Measurements from ENCODE around the gene RNF25. TPM values are rescaled to one million over a fixed set of nuclear protein-coding genes. Genes with fewer than 3 reads are reported as not detected.
A peak's percentile ranks its signal among the peaks of the same experiment; 100 is the strongest.

RNF25 gene
- total RNA-seq, 4 donors from 2014 or later: 13.5 to 57.0 (median 19.5) TPM

- 80 to 91% methylated on average over 3 of the region's 3 CpGs for WGBS, 2 donors
- H3K27me3 ChIP-seq: no peaks in the 10 kb centered on the region
- no peak overlapping the region for H3K27ac ChIP-seq
- H3K4me1 ChIP-seq: no peaks in the 10 kb centered on the region
- H3K9me3 ChIP-seq: no peaks in the 10 kb centered on the region
- peaks cover 0 to 87% (median 4%) of the 10 kb centered on the region in 3 donors for H3K36me3 ChIP-seq
- TF ChIP-seq CTCF (IDR thresholded peaks at IDR 0.05) (no peak), EP300 (IDR thresholded peaks at IDR 0.05) (no peak), POLR2A (IDR thresholded peaks at IDR 0.05) (no peak)
- DNase-seq (ENCODE audit: low spot score in 2 of 2): no peak
- no peak overlapping the region for H3K4me3 ChIP-seq
Measured at GRCh38 chr2:218680061-218680460, 8.3 kb upstream of the RNF25 start.

- Histone ChIP-seq H3K4me3 (no peak overlapping the region), H3K27ac (no peak overlapping the region), H3K4me1 (no peaks in the 10 kb centered on the region), H3K9me3 (no peaks in the 10 kb centered on the region), H3K27me3 (no peaks in the 10 kb centered on the region), H3K36me3 (peaks cover 0 to 81% (median 4%) of the 10 kb centered on the region in 3 donors)
- TF ChIP-seq EP300 (IDR thresholded peaks at IDR 0.05): no peak
- no peak for TF ChIP-seq CTCF (IDR thresholded peaks at IDR 0.05)
- no peak for TF ChIP-seq POLR2A (IDR thresholded peaks at IDR 0.05)
- no peak for DNase-seq (ENCODE audit: low spot score in 2 of 2)
- WGBS, 2 donors: 67 to 69% methylated on average over 4 of the region's 4 CpGs
Measured at GRCh38 chr2:218679119-218679518, 7.3 kb upstream of the RNF25 start.

DNA sequence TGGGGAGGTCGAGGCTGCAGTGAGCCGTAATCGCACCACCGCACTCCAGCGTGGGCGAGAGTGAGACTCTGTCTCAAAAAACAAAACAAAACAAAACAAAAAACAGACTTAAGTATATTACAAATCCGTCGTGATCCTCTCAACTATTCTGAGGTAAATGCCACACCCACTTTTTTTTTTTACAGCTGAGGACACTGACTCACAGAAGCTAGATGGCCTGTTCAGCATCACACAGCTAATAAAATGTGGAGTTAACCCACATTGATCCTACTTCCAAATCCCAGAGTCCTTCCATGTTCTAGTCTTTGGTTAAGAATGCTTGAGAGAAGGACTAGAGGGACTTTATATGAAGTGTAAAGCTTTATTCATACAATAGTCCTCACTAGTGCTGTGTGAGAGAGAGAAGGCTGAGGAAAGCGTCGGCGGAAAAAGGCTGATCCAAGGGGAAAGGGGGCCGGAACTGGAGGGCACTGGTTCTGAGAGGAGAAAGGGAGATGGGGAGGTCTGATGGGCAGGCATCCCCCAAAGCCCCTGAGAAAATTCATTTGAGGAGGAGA, 627 bp downstream of the RNF25 start:
- H3K27me3 ChIP-seq: no peaks in the 10 kb centered on the region
- WGBS, 2 donors: 40 to 42% methylated on average over 12 of the region's 12 CpGs
- H3K4me3 ChIP-seq: peak overlapping the region; percentile 58 to 96 (median 72)
- H3K36me3 ChIP-seq: peaks cover 0 to 36% (median 8%) of the 10 kb centered on the region in 3 donors
- H3K9me3 ChIP-seq: no peaks in the 10 kb centered on the region
- no peak for DNase-seq (ENCODE audit: low spot score in 2 of 2)
- peaks cover 0 to 29% (median 12%) of the 10 kb centered on the region in 4 donors for H3K4me1 ChIP-seq
- TF ChIP-seq CTCF (IDR thresholded peaks at IDR 0.05) (no peak), POLR2A (IDR thresholded peaks at IDR 0.05) (no peak), EP300 (IDR thresholded peaks at IDR 0.05) (no peak)
- H3K27ac ChIP-seq: peak overlapping the region; percentile 19 to 85 (median 72)

- DNase-seq (ENCODE audit: low spot score in 2 of 2): no peak
- TF ChIP-seq CTCF (IDR thresholded peaks at IDR 0.05) (no peak), POLR2A (IDR thresholded peaks at IDR 0.05) (no peak), EP300 (IDR thresholded peaks at IDR 0.05) (no peak)
- H3K36me3 ChIP-seq: peaks cover 0 to 73% (median 10%) of the 10 kb centered on the region in 3 donors
- WGBS, 2 donors: 94 to 96% methylated on average over 7 of the region's 7 CpGs
- no peak overlapping the region for H3K27ac ChIP-seq
- H3K4me3 ChIP-seq: no peak overlapping the region
- no peaks in the 10 kb centered on the region for H3K27me3 ChIP-seq
- H3K4me1 ChIP-seq: peaks cover 0 to 12% (median 4%) of the 10 kb centered on the region in 4 donors
- no peaks in the 10 kb centered on the region for H3K9me3 ChIP-seq
Measured at GRCh38 chr2:218664653-218665052, 7.1 kb downstream of the RNF25 start.

DNA sequence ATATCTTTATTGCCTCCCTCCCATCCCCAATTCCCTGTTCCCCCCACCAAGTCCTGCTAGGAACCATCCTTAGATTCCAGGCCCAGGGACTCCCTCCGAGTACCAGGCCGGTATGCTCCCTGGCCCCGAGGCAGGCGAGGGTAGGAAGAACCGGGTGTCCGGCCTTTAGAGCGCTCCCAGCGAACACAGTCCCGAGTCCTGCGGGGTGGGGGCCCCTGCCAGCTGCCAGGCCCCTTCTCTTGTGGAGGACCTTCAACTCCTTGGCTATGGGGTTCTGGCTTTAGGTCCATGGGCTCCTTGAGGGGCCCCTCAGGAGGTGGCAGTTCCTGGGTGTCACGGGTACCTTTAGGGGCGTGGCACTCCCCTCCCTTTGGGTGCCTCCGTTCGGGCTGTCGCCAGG, 7.9 kb downstream of the RNF25 start:
- WGBS, 2 donors: 89 to 93% methylated on average over 10 to 15 of the region's 15 CpGs
- peaks cover 0 to 72% (median 10%) of the 10 kb centered on the region in 3 donors for H3K36me3 ChIP-seq

More for the DNA sequence above, 7.9 kb downstream of the RNF25 start:
- H3K27ac ChIP-seq: no peak overlapping the region
- H3K27me3 ChIP-seq: no peaks in the 10 kb centered on the region
- no peaks in the 10 kb centered on the region for H3K9me3 ChIP-seq
- no peak overlapping the region for H3K4me3 ChIP-seq
- H3K4me1 ChIP-seq: peaks cover 0 to 10% (median 4%) of the 10 kb centered on the region in 4 donors
- TF ChIP-seq CTCF (IDR thresholded peaks at IDR 0.05) (no peak), POLR2A (IDR thresholded peaks at IDR 0.05) (no peak), EP300 (IDR thresholded peaks at IDR 0.05) (no peak)
- DNase-seq (ENCODE audit: low spot score in 2 of 2): no peak
